GM21381 (cell line): Measurements from ENCODE around the gene TRIO.
"Not testable (repeated sequence)": the region's sequence is repeated elsewhere in the genome, so short reads cannot be mapped to it uniquely, and the experiment has no call there.

ENCODE experiments used
- ATAC-seq: cut with Tn5 transposase; IDR thresholded peaks from one replicate; pipeline ENCODE4 v1.9.1; 2021; ENCODE audit warnings: mild to moderate bottlenecking, moderate library complexity; ENCODE audit not compliant: unreplicated experiment

The TRIO gene

DNA sequence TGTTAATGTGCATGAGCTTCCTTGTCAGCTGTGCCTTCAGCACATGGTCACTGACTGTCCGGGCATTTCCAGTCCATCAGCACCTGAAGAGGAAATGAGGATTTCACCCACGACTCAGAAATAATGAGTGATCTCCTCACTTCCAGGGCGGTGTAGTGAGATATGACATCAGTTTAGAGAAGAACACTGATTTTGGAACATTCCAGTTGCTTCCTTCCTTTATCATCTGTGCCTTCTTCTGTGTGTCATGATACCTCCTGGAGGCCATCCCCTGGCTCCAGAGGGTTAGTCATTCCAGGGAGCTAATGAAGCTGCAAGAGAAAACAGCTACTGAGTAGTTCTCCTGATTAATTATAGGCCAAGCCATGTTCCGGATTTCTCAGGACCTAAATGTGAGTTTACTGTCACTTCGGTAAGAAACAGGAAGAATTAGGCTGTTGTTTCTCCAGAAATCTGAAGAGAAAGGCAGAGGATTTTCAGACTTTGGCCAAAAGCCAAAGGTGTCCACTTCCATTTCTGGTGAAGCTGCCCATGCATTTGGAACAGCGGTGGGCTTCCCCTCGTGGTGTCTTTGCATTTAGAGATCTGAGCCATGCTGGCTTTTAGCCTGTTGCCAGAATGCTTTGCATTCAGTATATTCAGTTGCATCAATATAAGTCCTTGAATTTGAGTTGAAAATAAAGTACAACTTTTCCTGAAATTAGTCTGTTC is 277.1 kb downstream of the TRIO start:
- no peak for ATAC-seq

DNA sequence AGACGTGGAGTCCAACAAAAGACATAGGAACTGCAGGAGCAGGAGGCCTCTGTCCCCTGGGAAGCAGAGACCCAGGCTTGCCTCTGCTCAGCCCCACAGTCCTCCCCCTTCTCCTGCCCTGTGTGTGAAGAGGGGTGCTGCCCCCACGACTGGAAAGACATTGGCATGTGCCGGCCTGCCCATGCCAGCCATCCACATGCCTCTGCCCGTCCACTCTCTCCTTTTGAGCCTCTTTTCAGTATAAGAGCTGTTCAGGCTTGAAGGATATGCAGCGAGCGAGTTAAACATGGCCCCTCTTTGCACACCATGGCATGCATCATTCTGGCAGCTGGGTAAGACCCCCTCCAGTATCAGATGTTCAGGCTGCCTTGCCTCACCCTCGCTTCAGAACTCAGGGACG is 278.7 kb downstream of the TRIO start:
- ATAC-seq: no peak

DNA sequence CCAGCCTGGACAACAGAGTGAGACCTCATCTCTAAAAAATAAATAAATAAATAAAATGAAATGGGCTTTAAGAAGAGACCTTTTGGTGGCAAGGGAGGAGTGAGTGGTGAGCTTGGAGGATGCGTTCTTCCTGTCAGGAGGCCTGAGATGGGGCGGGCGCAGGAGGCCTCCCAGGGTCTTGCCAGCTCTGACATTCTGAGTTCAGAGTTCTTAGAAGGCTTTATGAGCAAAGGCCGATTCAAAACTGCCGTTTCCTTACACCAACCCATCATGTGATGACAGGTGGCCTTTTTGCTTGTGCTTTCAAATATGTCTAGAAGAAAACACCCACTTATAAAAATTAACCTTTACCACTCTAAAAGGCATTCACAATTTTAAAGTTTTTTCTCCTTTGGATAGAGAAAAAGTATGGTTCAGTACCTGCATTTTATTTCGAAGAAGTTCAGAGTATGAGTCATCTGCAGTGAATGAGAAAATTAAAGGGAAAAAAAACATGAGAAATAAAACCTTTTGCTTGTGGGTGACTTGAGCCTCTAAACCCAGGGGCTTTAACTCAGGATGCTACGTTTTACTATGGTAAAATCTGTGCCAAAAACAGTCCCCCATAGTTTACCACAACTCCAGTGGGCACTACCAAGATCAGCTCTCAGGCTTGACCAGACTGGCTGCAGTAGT is 281.0 kb downstream of the TRIO start:
- ATAC-seq: no peak

DNA sequence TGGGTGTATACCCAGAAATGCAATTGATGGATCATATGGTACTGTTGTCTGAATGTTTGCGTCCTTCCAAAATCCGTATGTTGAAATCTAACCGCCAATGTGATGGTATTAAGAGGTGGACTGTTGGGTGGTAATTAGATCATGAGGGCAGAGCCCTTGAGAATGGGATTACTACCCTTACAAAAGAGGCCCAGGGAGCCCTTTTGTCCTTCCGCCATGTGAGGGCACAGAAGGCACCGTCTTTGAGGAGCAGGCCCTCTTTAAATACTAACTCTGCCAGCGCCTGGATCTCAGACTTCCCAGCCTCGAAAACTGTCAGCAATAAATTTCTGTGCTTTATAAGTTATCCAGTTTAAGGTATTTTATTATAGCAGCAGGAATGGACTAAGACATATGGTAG is 282.4 kb downstream of the TRIO start:
- ATAC-seq: no peak

DNA sequence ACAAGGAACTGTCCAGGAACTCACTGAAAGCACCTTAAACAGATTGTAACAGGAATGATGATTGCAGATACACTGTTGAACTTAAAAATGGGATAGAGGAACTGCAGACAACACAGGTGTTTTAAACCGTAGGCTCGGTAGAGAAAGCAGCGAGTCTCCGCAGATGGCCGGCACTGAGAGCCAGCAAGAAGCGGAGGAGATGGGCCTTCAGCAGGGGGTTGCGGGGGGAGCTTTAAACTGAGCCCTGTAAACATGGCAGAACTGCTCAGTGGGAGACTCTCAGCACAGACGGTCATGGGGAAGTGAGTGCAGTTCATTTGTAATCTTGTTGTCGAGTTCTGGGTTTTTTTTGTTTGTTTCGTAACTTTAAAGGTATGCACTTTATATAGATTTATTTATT is 283.4 kb downstream of the TRIO start:
- ATAC-seq: no peak

DNA sequence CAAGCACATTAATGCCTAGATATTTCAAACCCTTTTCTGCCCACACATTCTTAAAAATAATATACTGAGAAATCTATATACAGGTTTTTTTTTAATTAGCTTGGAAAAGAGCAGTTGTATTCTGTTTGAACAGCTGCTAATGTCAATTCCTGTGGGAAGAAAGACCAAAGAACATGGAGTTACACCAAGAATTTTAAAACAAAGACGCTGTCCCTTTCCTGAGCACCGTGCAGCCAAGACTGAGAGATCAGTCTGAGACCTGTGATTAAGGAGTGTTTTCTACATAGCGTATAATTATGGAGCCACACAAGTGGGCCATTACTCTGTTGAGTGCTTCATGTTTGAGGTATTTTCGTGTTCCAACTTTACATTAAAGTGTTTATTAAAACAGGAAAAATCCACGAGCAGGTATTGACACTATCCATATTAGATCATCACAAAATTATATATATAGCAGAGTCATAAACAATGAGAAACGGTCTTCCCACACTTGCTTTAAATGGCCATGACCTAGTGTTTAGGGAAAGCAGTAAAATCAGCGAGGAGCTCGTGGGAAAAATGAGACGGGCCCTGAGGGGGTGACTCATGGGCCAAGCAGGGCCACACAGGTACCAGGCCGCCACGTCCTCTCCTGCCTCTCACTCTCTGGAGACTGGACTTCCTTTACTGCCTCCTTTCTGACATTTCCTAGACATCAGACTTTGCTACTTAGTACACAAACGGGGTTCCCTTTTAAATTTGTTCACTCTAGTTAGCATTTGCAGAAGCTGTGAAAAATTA is 285.4 kb downstream of the TRIO start:
- no peak for ATAC-seq

- no peak for ATAC-seq
Observed at GRCh38 chr5:14429101-14430050, 286.2 kb downstream of the TRIO start.

GRCh38 chr5:14431534-14431933 is 288.4 kb downstream of the TRIO start:
- no peak for ATAC-seq

DNA sequence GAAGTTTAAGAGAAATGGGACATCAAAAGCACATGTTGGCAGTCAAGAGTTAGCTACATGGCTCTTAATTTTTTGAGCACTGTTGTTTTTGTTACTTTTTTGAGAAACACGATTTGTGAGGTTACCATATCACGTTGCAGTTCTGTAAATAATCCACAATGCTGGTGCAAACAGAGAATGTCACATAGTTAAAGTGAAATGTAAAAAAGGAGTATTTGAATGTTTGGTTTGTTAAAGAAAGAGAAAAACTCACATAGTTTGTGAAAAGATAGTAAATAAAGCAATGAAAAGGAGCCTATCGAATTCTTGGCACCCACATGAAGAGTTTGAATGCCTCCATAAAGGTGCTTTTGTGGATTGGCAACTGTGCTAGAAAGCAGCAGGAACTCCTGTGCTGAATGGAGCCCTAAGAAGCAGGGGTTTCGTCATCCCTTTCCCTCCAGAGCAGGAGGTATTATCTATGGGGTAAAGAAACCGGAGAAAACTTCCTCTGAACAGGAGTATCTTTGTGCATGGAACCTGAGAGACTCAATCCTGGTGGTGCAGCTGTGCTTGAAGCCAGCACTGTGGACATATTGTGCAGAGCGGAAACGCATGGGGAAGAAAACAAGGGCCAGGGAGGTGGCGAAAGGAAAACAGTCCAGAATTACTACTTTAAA is 289.9 kb downstream of the TRIO start:
- ATAC-seq: no peak

DNA sequence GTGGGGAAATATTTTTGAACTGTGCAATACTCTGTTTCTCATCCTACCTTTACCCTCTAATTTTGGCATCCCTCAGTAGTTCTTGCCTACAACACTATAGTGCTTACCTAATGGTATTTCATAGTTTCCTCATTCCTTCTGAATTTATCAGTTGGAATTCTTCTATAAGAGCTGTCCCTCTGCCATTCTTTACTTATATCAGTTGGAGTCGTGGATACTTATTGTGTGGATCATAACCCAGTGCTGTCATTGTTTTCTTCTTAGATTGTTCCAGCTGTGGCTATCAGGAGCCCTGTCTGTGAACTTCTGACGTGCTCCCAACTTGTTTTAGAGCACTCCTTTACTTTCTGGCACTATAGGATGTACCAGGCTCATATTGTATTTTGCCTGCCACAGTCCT is 292.3 kb downstream of the TRIO start:
- ATAC-seq: no peak

DNA sequence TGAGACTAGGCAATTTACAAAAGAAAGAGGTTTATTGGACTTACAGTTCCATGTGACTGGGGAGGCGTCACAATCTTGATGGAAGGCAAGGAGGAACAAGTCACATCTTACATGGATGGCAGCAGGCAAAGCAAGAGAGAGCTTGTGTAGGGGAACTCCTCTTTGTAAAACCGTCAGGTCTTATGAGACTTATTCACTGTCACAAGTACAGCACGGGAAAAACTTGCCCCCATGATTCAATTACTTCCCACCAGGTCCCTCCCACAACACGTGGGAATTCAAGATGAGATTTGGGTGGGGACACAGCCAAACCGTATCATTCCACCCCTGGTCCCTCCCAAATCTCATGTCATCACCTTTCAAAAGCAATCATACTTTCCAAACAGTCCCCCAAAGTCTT is 293.0 kb downstream of the TRIO start:
- not testable (repeated sequence) for ATAC-seq

- no peak for ATAC-seq
Observed at GRCh38 chr5:14436801-14437542, 293.8 kb downstream of the TRIO start.

- ATAC-seq: no peak
Observed at GRCh38 chr5:14438195-14438606, 295.1 kb downstream of the TRIO start.

- no peak for ATAC-seq
Observed at GRCh38 chr5:14439087-14439871, 296.1 kb downstream of the TRIO start.

DNA sequence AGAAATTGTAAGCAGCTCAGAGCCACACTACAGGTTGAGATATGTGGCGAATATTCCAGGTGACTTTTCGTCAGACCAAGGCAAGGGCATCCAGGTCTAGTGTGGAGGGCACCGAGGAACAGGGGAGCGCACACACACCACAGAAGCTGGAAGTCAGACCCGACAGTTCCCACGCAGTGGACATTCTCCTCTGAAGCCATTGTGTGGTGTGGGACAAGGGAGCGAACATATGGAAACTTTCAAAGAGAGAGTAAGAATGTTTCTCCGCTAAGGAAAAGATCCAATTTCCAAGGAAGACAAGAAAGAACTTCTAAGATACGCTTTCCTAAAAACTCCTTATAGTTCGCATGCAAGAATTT is 297.1 kb downstream of the TRIO start:
- no peak for ATAC-seq

GRCh38 chr5:14440582-14441431 is 297.7 kb downstream of the TRIO start:
- ATAC-seq: no peak

DNA sequence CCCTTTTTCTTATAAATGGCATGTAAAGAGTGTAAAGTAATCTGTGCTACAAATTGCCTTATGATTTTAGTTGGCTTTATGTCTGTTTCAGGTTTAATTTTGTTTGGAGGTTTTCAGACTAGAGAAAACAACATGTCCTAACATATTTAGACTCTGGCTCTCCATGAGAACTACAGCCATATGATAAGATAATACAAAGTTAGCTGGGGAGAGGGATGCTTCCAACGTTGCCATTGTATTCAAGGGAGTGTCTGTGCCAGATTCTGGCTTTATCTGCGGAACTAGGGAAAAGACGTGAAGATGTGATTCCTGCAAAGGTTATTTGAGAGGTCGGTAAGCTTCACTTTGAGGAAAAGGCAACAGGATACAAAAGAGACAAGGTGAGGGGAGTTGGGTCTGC is 298.5 kb downstream of the TRIO start:
- ATAC-seq: no peak

DNA sequence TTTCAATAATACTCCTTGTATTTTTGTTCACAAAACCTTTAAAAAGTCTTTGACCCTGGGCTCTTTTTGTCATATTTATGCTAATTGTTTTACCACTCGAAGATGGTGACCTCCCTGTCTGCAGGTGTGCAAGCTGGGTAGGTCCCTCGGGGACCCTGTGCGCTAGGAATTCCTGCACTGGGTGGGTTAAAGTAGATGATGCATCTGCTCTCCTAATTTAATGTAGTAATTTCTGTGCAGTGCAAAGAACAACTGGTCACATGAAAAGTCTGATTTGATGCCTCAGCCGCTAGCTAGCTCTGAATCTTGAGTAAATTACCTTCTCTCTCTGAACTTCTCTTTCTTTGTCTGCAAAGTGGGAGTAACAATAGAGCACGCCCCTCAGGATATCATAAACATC is 299.4 kb downstream of the TRIO start:
- no peak for ATAC-seq
